Activated T-helper 1 cell treated with anti-CD3 and anti-CD28 coated beads, Interleukin-12 subunit alpha, Interleukin-12 subunit beta, Interleukin-2, Interleukin-4 antibody, amounts not matched to agents 30 ng/mL and 10 ng/mL and 1 ng/mL, durations not matched to agents 14 hours and 24 hours and 36 hours (primary cell): ENCODE results near the gene KIF15. TPM values are rescaled to one million over a fixed set of nuclear protein-coding genes. Genes with fewer than 3 reads are reported as not detected.
"Not testable (repeated sequence)": the region's sequence is repeated elsewhere in the genome, so short reads cannot be mapped to it uniquely, and the experiment has no call there.

ENCODE experiments used
- DNase-seq: peaks from one replicate; pipeline ENCODE4 v3.0.0; 2021; ENCODE audit warnings: low spot score
- H3K27ac Mint-ChIP-seq: one replicate; pipeline ENCODE4 v1.8.0; 2021; ENCODE audit warnings: mild to moderate bottlenecking, mixed read lengths
- H3K27me3 Mint-ChIP-seq: one replicate; pipeline ENCODE4 v1.8.0; 2022; ENCODE audit warnings: mild to moderate bottlenecking, moderate library complexity, mixed read lengths; ENCODE audit not compliant: insufficient read depth
- H3K36me3 Mint-ChIP-seq: one replicate; pipeline ENCODE4 v1.8.0; 2021; ENCODE audit warnings: low read depth, mixed read lengths
- H3K4me1 Mint-ChIP-seq: one replicate; pipeline ENCODE4 v1.8.0; 2021; ENCODE audit warnings: low read depth, mixed read lengths
- H3K4me3 Mint-ChIP-seq: one replicate; pipeline ENCODE4 v1.8.0; 2021; ENCODE audit warnings: mild to moderate bottlenecking, moderate library complexity, mixed read lengths
- H3K9me3 Mint-ChIP-seq: one replicate; pipeline ENCODE4 v1.8.0; 2021; ENCODE audit warnings: mixed read lengths
- intact Hi-C: fragments of 100-400 bp; cut with micrococcal nuclease; formaldehyde crosslinking; loops from one replicate; pipeline ENCODE4 v1.15.1; 2024
- total RNA-seq: library from RNA; stranded (reverse); gene quantifications from 2 replicates; pipeline ENCODE4 v1.2.3, GENCODE V29; 2022

Gene KIF15
- total RNA-seq, 1 donor from 2014 or later: 25.5 TPM

DNA sequence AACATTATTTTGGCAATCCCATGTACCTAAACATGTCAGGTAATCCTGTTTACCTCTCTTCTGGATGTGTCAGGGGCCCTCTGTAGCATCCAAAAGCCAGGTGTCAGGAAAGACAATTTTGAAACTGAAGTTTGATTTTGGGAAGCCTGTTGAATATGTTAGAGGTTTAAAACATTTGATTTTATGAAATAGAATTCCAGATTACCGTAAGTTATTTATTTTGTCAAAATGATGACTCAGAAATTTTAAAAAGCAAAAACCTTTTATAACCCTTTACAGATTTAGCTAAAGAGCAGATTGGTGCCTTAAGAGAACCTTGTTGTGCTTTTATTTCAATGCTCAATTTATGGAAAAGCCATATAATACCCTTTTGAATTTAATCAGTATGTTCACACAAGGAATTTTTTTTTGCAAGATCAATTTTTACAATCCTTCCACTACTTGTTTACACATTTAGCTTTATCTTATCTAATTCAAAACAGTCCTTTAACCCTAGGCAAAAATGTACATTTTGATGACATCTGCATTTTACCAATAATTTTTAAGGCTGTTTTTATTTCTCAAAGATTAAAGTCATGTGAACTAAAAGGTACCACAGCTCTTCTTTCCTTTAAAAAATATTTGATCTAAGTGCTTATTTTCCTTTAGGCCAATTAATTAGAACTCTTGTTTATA is 10.0 kb downstream of the KIF15 start:
- DNase-seq: no peak
- peaks cover 41% of the 10 kb centered on the region for H3K9me3 Mint-ChIP-seq
- no peak overlapping the region for H3K4me3 Mint-ChIP-seq
- no peak overlapping the region for H3K27ac Mint-ChIP-seq
- H3K4me1 Mint-ChIP-seq: no peaks in the 10 kb centered on the region
- peaks cover 60% of the 10 kb centered on the region for H3K36me3 Mint-ChIP-seq
- H3K27me3 Mint-ChIP-seq: no peaks in the 10 kb centered on the region
- intact Hi-C loops: no loop called here

DNA sequence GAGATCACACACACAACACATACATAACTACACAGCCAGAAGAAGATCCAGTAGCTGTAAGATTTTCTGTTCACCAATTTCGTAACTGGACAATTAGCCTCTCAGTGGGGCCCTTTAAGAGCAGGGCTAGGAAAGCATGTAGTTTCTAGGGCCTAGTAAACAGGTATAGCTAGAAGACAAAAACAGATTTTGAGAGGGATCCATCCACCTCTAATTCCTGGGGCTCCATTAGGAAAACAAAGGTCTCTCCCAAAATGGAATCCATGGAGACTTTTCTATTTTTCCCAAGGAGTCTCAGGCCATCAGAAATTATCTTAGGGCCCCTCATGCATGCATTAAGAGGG is 10.5 kb downstream of the KIF15 start:
- H3K4me3 Mint-ChIP-seq: no peak overlapping the region
- H3K9me3 Mint-ChIP-seq: peaks cover 39% of the 10 kb centered on the region
- intact Hi-C loops: no loop called here

DNA sequence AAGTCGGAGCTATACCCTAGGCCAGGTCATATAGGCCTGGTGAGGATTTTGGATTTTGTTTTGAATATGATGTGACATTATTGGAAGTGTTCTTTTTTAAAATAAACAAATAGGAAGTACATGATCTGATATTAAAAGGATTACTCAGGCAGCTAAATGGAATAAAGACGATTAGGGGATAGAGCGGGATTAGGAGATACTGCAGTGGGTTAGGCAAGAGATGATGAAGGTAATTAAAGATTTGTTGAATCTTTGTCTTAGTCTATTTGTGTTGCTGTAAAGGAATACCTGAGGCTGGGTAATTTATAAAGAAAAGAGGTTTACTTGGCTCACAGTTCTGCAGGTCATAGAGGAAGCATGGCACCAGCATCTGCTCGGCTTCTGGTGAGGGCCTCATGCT is 21.3 kb downstream of the KIF15 start:
- intact Hi-C loops: no loop called here
- H3K4me3 Mint-ChIP-seq: no peak overlapping the region
- no peak overlapping the region for H3K27ac Mint-ChIP-seq
- H3K9me3 Mint-ChIP-seq: no peaks in the 10 kb centered on the region
- no peaks in the 10 kb centered on the region for H3K4me1 Mint-ChIP-seq
- peaks cover 54% of the 10 kb centered on the region for H3K36me3 Mint-ChIP-seq
- no peak for DNase-seq
- H3K27me3 Mint-ChIP-seq: no peaks in the 10 kb centered on the region

More for the DNA sequence above, 10.5 kb downstream of the KIF15 start:
- Mint-ChIP-seq H3K27ac (no peak overlapping the region), H3K27me3 (no peaks in the 10 kb centered on the region), H3K4me1 (no peaks in the 10 kb centered on the region), H3K36me3 (peaks cover 58% of the 10 kb centered on the region)
- no peak for DNase-seq

DNA sequence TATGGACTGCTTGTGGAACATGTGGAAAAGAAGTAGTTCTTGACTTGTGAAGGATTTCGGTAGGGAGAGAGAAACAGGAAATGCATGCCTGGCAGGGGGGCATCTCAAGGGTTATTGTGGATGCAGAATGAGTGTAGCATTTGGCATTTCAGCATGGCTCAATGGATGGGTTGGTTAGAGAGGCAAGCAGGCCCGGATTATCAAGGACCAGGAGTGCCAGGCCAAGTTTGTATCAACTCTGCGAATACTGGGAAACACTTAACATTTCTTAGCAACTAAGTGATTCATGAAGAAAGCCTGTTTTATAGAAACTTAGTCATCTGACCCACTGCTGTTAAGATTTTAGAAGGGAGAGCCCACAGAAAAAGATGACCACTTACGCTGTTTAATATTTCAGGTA is 33.6 kb downstream of the KIF15 start:
- H3K27ac Mint-ChIP-seq: no peak overlapping the region
- H3K36me3 Mint-ChIP-seq: peaks cover 30% of the 10 kb centered on the region
- no peaks in the 10 kb centered on the region for H3K4me1 Mint-ChIP-seq
- H3K27me3 Mint-ChIP-seq: no peaks in the 10 kb centered on the region
- DNase-seq: no peak
- intact Hi-C loops: no loop called here
- H3K9me3 Mint-ChIP-seq: no peaks in the 10 kb centered on the region
- H3K4me3 Mint-ChIP-seq: no peak overlapping the region

DNA sequence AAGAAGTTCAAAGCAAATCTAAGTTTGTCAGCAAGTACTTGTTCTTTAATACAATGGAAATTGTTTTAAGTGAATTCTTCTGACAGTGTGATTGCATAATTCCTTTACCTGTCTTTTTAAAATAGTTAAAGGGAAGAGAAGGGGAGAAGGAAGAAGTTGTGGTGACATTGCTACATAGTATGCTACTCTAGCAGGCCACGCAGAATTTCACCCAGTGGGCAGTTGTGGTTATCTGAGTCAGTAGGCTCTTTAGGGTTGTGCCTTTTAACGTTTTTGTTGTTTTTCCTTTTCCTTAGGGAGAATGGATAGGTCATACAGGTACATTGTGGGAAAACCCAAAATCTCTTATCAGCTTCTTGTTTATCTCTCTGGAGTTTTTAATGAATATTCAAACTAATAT is 40.4 kb downstream of the KIF15 start:
- DNase-seq: no peak
- Mint-ChIP-seq H3K27ac (no peak overlapping the region), H3K36me3 (peaks cover 25% of the 10 kb centered on the region), H3K9me3 (no peaks in the 10 kb centered on the region), H3K27me3 (no peaks in the 10 kb centered on the region), H3K4me1 (no peaks in the 10 kb centered on the region), H3K4me3 (no peak overlapping the region)
- intact Hi-C loops: no loop called here

DNA sequence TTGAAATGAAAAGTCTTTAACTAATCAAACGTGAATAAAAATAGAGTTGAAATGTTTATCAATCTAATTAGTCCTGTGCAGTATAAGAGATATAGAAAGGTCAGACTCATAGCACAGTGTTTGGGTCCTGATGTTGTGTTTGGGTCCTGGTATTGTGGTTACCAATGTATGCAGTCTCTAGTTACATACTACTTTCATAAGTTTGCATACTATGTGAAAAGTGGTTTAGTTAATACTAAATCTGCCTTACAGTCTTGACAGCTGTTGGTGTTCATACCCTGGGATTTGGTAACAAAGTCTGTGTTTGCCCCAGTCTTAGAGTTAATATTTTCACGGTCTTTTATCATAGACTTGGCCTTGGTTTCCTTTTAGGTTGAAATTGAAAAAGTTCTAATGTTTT is 41.7 kb downstream of the KIF15 start:
- no peak overlapping the region for H3K4me3 Mint-ChIP-seq
- peaks cover 24% of the 10 kb centered on the region for H3K36me3 Mint-ChIP-seq
- intact Hi-C loops: no loop called here
- H3K4me1 Mint-ChIP-seq: no peaks in the 10 kb centered on the region
- H3K27ac Mint-ChIP-seq: no peak overlapping the region
- no peak for DNase-seq
- no peaks in the 10 kb centered on the region for H3K9me3 Mint-ChIP-seq
- no peaks in the 10 kb centered on the region for H3K27me3 Mint-ChIP-seq

DNA sequence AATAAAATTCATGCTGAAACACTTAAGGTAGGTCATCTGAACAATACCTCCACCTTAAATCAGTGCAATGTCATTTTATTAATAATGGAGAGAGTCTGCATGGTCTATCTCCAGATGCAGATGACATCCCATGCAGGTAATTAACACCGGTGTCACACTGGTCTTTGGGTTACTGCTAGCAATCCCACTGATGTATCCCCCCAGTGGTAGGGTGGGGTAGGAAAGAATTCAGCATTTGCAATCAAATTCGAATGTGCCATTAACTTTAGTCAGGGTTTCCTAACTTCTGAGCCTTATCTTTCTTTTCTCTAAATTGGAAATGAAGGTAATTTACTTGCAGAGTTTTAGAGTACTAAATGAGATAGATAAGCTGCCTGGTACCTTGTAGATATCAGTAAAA is 44.4 kb downstream of the KIF15 start:
- H3K4me1 Mint-ChIP-seq: no peaks in the 10 kb centered on the region
- peaks cover 25% of the 10 kb centered on the region for H3K36me3 Mint-ChIP-seq
- intact Hi-C loops: no loop called here
- no peaks in the 10 kb centered on the region for H3K9me3 Mint-ChIP-seq
- no peak overlapping the region for H3K4me3 Mint-ChIP-seq
- H3K27ac Mint-ChIP-seq: no peak overlapping the region
- no peak for DNase-seq
- no peaks in the 10 kb centered on the region for H3K27me3 Mint-ChIP-seq

DNA sequence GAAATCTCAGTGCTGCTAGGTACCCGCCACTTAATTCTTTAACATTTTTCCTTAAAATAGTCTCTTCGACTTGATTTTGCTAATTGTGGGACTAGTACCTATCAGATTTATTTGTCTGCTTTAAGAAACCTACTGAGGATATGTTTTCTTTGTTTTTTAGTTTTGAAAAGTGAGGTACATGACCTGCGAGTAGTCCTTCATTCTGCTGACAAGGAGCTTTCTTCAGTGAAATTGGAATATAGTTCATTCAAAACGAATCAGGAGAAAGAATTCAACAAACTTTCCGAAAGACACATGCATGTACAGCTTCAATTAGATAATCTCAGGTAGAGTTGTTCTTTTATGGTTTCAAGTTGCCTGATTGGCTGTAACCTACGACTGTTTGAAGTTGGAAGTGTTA is 53.2 kb downstream of the KIF15 start:
- no peaks in the 10 kb centered on the region for H3K4me1 Mint-ChIP-seq

DNA sequence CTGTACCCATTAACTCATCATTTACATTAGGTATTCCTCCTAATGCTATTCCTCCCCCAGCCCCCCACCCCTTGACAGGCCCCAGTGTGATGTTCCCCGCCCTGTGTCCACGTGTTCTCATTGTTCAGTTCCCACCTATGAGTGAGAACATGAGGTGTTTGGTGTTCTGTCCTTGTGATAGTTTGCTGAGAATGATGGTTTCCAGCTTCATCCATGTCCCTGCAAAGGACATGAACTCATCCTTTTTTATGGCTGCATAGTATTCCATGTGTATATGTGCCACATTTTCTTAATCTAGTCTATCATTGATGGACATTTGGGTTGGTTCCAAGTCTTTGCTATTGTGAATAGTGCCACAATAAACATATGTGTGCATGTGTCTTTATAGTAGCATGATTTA is 54.7 kb downstream of the KIF15 start:
- DNase-seq, H3K4me3 Mint-ChIP-seq, H3K27ac Mint-ChIP-seq, intact Hi-C loops, H3K4me1 Mint-ChIP-seq, H3K27me3 Mint-ChIP-seq: not testable (repeated sequence)
- Mint-ChIP-seq H3K9me3 (peaks cover 21% of the 10 kb centered on the region), H3K36me3 (peaks cover 65% of the 10 kb centered on the region)

More for the DNA sequence above, 53.2 kb downstream of the KIF15 start:
- DNase-seq: no peak
- Mint-ChIP-seq H3K36me3 (peaks cover 62% of the 10 kb centered on the region), H3K27ac (no peak overlapping the region), H3K27me3 (no peaks in the 10 kb centered on the region), H3K9me3 (peaks cover 21% of the 10 kb centered on the region), H3K4me3 (no peak overlapping the region)
- intact Hi-C loops: no loop called here

DNA sequence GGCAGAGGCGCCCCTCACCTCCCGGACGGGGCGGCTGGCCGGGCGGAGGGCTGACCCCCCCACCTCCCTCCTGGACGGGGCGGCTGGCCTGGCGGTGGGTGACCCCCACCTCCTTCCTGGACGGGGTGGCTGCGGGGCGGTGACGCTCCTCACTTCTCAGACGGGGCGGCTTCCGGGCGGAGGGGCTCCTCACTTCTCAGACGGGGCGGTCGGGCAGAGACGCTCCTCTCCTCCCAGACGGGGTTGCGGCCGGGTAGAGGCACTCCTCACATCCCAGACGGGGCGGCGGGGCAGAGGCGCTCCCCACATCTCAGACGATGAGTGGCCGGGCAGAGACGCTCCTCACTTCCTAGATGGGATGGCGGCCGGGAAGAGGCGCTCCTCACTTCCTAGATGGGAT is 59.6 kb downstream of the KIF15 start:
- peaks cover 68% of the 10 kb centered on the region for H3K36me3 Mint-ChIP-seq
- H3K4me3 Mint-ChIP-seq, H3K27me3 Mint-ChIP-seq, H3K27ac Mint-ChIP-seq, H3K4me1 Mint-ChIP-seq, intact Hi-C loops, DNase-seq: not testable (repeated sequence)
- H3K9me3 Mint-ChIP-seq: peaks cover 31% of the 10 kb centered on the region

DNA sequence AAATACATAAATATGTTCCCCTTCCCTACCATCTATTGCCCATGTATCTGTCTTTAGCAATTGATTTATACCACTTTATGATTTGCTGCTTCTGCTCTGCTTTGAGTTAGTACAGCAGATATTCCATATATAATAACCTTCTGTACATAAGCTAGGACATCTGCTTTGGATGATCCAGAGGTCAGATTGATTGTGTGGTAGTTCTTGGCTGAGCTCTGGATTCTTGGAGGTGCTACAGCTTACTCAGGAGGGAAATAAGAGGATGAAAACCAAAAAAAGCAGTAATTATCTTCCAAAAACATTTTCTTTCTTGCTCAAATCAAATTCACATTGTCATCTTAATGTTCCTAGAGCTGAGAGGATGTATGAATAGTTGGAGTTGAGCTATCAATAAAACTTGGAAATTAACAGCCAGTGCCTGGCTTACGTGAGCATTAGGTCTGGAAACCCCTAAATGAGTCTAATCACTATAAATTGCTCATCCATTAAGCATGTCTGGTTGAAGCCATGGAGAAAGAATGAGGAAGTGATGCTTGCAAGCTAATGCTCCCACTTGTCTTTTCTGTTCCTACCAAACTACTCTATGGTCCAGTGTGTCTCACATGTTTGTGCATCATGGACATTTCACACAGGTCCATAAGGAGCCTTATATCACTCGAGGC is 63.8 kb downstream of the KIF15 start:
- H3K9me3 Mint-ChIP-seq: peaks cover 11% of the 10 kb centered on the region
- H3K4me3 Mint-ChIP-seq: no peak overlapping the region
- H3K27me3 Mint-ChIP-seq: no peaks in the 10 kb centered on the region
- H3K4me1 Mint-ChIP-seq: no peaks in the 10 kb centered on the region
- DNase-seq: no peak
- no peak overlapping the region for H3K27ac Mint-ChIP-seq
- H3K36me3 Mint-ChIP-seq: peaks cover 39% of the 10 kb centered on the region
- intact Hi-C loops: no loop called here

DNA sequence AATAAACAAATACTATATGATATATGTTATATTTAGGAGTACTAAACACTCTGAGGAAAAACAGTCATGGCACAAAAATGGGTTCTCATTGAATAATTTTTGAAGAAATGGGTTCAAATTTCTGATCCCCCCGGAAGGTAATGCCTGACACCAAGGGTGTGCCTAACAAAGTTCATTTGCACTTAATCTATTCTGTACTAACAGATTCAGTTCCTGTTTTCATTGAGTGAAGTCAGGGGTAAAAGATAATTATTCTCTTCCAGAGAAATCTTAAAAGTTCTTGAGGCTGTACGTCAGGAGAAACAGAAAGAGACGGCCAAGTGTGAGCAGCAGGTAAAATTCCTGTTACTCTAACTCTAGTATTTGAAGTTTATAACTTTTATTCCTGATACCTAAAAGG is 65.6 kb downstream of the KIF15 start:
- no peaks in the 10 kb centered on the region for H3K4me1 Mint-ChIP-seq
- no peak overlapping the region for H3K4me3 Mint-ChIP-seq
- no peak for DNase-seq
- H3K36me3 Mint-ChIP-seq: peaks cover 44% of the 10 kb centered on the region
- intact Hi-C loops: no loop called here
- no peak overlapping the region for H3K27ac Mint-ChIP-seq
- H3K27me3 Mint-ChIP-seq: no peaks in the 10 kb centered on the region
- H3K9me3 Mint-ChIP-seq: peaks cover 6% of the 10 kb centered on the region

DNA sequence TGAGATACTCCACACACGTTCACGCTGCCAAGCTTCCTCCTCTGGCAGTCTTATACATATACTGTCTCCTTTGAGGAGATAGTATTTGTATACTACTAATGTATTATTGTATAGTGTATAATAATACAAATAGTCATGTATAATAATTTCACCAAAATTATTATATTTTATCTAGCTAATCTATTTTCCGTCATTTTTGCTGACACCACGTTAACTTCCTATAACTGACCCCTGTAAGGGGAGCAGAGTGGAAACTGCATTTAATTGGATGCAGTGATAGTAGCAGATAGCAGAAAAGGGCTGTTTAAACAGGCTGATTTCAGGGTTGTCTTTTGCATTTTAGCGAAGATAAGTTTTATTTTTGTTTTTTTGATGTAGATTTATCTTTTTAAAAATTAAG is 69.6 kb downstream of the KIF15 start:
- Mint-ChIP-seq H3K4me3 (no peak overlapping the region), H3K27ac (no peak overlapping the region), H3K27me3 (no peaks in the 10 kb centered on the region), H3K4me1 (no peaks in the 10 kb centered on the region), H3K9me3 (peaks cover 5% of the 10 kb centered on the region), H3K36me3 (peaks cover 38% of the 10 kb centered on the region)
- intact Hi-C loops: no loop called here
- DNase-seq: no peak

DNA sequence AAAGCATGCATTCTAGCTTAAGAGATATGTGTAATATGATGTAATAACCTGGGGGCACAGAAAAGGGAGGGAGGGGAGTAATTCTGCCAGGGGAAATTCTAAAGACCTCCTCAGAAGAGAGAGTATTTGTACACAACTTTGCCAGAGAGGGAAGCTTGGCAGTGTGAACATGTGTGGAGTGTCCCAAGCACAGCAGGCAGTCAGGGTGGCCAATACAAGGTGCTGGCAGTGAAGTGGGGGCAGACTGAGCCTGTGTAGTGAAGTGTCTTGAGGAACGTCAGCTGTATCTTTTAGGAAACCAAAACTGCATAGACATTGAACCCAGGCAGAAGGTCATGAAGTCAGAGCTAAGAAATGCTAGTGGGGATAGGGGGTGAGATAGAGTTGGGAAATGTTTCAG is 70.4 kb downstream of the KIF15 start:
- no peak for DNase-seq
- no peak overlapping the region for H3K4me3 Mint-ChIP-seq
- H3K27me3 Mint-ChIP-seq: no peaks in the 10 kb centered on the region
- H3K27ac Mint-ChIP-seq: no peak overlapping the region
- intact Hi-C loops: no loop called here
- H3K9me3 Mint-ChIP-seq: peaks cover 13% of the 10 kb centered on the region
- peaks cover 42% of the 10 kb centered on the region for H3K36me3 Mint-ChIP-seq
- H3K4me1 Mint-ChIP-seq: no peaks in the 10 kb centered on the region
